Bronchial epithelial cell (primary cell): ENCODE measurements around the gene ACOXL. TPM values are rescaled to one million over a fixed set of nuclear protein-coding genes. Genes with fewer than 3 reads are reported as not detected.
"Not testable (repeated sequence)": the region's sequence is repeated elsewhere in the genome, so short reads cannot be mapped to it uniquely, and the experiment has no call there.

ENCODE experiments used
- DNase-seq: peaks from one replicate; pipeline ENCODE4 v3.0.0-alpha.2; 2010; ENCODE audit warnings: low read depth
- FAIRE-seq: peaks from 2 replicates; lab custom pipeline; 2011; peaks lifted over from hg19 to GRCh38; lab: Jason Lieb, UNC
- H3K27me3 ChIP-seq: 2 replicates; pipeline ENCODE4 v1.5.1; 2011; ENCODE audit warnings: low read length; ENCODE audit not compliant: control insufficient read depth, insufficient read depth
- H3K36me3 ChIP-seq: 2 replicates; pipeline ENCODE4 v1.5.1; 2011; ENCODE audit warnings: low read length; ENCODE audit not compliant: control insufficient read depth, insufficient read depth
- H3K4me3 ChIP-seq: 2 replicates; pipeline ENCODE4 v1.5.1; 2011; ENCODE audit warnings: mild to moderate bottlenecking, low read depth, low read length, control low read depth
- CTCF ChIP-seq: IDR thresholded peaks from 2 replicates; pipeline ENCODE4 v1.5.1; 2011; ENCODE audit warnings: mild to moderate bottlenecking, moderate library complexity, low read length, control low read depth, inconsistent platforms; ENCODE audit not compliant: insufficient read depth, severe bottlenecking
- total RNA-seq: library from RNA; depleted of rRNA; stranded (reverse); fragments of >200 nt; gene quantifications from 2 replicates; pipeline ENCODE4 v1.2.1, GENCODE V29; 2014

Gene ACOXL
- total RNA-seq, 1 donor from 2014 or later, result not detected

- Histone ChIP-seq H3K4me3 (no peak overlapping the region), H3K36me3 (no peaks in the 10 kb centered on the region), H3K27me3 (no peaks in the 10 kb centered on the region)
- FAIRE-seq (no peak), DNase-seq (no peak)
- no peak for TF ChIP-seq CTCF
These were observed 40.6 kb upstream of the ACOXL start for GRCh38 chr2:110691612-110692258.

GRCh38 chr2:110695146-110695898 is 37.1 kb upstream of the ACOXL start:
- H3K4me3 ChIP-seq, H3K27me3 ChIP-seq, FAIRE-seq, H3K36me3 ChIP-seq, DNase-seq: not testable (repeated sequence)

GRCh38 chr2:110698253-110698652 is 34.1 kb upstream of the ACOXL start:
- not testable (repeated sequence) for DNase-seq, H3K27me3 ChIP-seq, FAIRE-seq, H3K36me3 ChIP-seq, H3K4me3 ChIP-seq

- Histone ChIP-seq H3K27me3 (peaks cover 3% of the 10 kb centered on the region), H3K4me3 (no peak overlapping the region), H3K36me3 (no peaks in the 10 kb centered on the region)
- TF ChIP-seq CTCF, result no peak
- no peak for DNase-seq
- FAIRE-seq, result no peak
These were observed 29.6 kb upstream of the ACOXL start for GRCh38 chr2:110702514-110703380.

GRCh38 chr2:110707386-110707965 is 24.9 kb upstream of the ACOXL start:
- FAIRE-seq (no peak), DNase-seq (no peak)
- H3K4me3 ChIP-seq, result no peak overlapping the region
- H3K36me3 ChIP-seq, result no peaks in the 10 kb centered on the region
- H3K27me3 ChIP-seq, result peaks cover 3% of the 10 kb centered on the region
- TF ChIP-seq CTCF, result no peak

GRCh38 chr2:110708455-110708854 is 23.9 kb upstream of the ACOXL start:
- FAIRE-seq (no peak), DNase-seq (no peak)
- H3K36me3 ChIP-seq, result no peaks in the 10 kb centered on the region
- H3K27me3 ChIP-seq, result peaks cover 3% of the 10 kb centered on the region
- no peak overlapping the region for H3K4me3 ChIP-seq
- TF ChIP-seq CTCF, result no peak
